SIG-M5 treated with dmso at 0.1 percent for 504 hours (cell line): ENCODE results near the gene UBQLNL.

Experiments
- DNase-seq: peaks from one replicate; lab custom pipeline; 2025; ENCODE audit not compliant: unreplicated experiment; lab: John Stamatoyannopoulos, UW

Gene UBQLNL

DNA sequence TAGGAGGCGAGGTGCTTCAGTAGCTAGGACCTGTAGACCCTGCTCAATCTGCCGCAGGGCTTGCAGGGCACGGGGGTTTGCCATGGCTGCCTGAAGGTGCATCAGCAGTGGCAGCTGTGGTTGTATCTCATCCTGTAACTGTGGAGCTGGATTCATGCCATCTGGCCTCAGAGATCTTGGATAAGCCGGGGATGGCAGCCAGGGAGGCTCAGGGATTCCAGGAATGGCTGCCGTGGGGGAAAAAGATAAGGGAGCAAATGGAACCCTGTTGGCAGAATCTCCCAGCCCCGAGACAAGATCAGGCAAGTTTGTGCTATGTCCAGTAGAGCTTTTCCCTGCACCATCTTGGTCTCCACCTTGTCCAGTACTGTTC, 8.6 kb downstream of the UBQLNL start:
- DNase-seq = no peak

DNA sequence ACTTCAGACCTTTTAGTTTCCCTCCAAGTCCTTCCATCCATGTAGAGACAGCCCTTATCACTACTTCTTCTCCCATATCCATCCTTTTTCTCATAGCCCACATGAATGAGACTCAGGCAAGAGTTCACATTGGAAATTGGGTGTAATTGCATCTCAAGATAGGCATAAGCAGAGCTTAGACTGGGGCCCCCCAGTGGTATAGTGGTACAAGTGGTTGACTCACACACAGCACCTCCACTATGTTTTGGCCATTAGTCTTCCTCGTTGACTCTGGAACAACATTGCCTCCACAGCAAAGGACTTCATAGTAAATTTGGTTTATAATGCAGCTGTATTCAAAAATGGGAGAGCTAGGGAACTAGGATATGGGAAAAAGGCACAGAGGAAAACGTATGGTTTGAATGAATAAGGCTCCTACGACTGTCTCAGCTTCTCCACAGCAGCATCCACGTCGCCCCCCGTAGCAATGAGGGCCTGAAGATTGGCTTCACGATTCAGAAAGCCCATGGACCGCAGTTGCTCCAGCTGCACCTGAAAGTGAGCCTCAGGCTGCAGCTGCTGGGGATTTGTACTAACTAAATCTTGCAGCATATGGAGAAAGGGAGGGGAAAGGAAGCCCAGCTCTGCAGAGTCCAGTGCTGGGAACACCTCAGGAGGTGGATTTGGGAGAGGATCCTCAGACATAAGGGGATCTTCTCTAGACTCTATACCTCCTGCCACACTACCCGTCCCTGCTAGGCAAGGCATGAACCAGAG, 9.1 kb downstream of the UBQLNL start:
- no peak for DNase-seq

DNA sequence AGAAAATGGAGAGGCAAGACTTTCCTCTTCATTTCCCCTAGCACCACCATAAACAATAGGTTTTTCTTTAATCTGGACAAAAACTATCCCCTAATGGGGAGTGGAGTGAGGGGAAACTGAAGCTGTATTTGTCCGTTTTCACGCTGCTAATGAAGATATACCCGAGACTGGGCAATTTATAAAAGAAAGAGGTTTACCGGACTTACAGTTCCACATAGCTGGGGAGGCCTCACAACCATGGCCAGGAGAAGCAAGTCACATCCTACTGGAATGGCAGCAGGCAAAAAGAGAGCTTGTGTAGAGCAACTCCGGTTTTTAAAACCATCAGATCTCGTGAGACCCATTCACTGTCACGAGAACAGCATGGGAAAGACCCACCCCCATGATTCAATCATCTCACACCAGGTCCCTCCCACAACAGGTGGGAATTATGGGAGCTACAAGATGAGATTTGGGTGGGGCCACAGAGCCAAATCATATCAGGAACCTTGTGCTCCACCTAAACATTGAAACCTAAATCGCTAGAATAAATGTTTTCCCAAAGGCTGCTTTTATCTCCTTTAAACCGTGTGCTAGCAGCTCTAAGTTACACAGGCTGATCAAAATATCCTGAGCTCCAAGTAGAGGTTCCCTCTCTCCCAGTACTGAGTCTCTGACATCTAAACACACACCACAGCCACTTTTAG, 11.0 kb downstream of the UBQLNL start:
- no peak for DNase-seq

DNA sequence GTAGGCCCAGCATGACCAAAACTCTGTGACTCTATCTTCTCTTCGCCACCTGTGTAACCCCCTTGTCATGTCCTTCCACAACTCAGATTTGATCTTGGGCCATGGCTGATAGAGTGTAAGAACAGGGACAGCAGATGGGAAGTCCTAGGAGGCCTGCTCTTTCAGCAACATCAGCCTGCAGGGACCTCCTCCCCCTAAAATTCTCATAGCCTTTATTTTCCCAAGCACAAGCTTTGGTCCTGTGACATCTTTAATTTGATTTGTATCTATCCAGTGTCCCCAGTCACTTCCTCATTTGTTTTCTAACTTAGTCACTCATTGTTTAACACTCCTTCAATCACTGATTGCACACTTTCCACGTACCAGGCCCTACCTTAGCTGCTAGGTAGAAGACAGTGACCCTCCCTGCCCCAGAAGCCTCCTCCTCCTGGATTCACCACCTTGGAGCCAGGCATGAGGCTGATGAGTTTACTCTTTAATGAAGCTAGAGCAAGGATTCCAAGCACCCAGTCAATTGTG, 12.0 kb downstream of the UBQLNL start:
- no peak for DNase-seq

DNA sequence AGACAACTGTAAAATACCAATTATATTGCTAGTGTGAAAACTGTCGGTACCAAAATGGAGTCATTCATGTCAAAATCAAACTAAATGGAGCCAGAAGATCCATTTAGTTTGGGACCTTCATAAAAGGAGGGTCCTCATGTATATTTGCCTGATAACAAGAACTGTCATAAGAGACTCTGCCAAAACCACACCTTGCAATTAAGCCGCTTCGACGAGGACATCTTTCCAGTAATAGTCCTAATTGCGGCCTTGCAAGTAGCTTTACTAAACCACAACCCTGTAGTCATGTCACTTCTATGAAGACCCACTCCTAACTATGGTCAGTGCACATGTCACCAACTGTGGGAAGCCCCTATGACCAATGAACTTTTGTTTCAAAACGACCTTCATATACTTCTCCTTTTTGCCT, 16.1 kb downstream of the UBQLNL start:
- DNase-seq = no peak

DNA sequence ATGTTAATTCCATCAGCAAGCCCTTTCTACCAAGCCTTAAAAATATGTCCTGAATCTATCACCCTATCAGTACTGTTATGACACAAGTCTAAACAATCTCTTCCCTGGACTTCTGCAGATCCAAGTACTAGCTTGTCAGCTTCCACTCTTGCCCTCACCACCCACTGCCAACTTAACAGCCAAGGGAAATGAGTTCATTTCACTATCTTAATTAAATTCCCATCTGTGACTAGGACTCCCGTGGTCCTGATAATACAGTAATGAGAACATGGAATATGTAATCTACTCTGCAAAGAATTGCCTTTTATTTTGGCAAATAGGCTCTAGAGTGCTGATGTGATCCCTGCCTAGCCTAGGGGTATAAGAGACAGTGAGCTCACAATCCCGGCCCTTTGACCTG, 16.8 kb downstream of the UBQLNL start:
- no peak for DNase-seq

DNA sequence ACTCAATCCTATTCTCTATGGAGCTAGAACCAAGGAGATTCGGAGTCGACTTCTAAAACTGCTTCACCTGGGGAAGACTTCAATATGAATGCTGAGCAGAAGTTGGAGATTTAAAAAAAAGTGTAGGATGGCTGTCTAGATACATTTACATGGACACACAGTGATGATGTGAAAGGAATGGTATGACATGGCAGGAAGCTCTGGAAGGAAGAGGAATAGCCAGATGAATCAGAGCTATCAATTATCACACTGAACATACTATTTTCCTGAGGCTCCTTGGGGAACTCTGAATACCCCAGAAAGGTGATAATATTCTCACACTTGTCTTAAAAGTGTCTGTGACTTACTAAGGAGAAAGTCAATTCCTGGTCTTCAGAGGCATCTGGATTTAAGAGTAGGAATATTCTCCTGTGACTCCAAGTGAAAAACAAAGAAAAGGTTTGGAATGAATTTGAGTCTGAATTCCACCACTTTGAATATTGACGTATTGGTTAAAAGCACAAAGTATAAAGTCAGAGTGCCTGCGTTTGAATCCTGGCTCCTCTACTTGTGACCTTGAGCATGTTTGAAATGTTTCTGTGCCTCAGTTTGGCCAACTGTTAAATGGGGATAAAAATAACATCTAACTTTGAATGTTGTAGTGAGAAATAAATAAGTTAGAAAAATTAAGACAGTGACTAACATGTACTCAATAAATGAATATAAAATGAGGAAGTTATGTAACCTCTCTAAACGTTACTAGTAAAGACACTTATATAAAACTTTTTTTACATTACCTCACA, 26.7 kb downstream of the UBQLNL start:
- DNase-seq = no peak

DNA sequence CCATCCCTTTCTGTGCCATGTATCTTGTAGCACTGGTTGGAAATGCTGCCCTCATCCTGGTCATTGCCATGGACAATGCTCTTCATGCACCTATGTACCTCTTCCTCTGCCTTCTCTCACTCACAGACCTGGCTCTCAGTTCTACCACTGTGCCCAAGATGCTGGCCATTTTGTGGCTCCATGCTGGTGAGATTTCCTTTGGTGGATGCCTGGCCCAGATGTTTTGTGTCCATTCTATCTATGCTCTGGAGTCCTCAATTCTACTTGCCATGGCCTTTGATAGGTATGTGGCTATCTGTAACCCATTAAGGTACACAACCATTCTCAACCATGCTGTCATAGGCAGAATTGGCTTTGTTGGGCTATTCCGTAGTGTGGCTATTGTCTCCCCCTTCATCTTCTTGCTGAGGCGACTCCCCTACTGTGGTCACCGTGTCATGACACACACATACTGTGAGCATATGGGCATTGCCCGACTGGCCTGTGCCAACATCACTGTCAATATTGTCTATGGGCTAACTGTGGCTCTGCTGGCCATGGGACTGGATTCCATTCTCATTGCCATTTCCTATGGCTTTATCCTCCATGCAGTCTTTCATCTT, 27.6 kb downstream of the UBQLNL start:
- no peak for DNase-seq

DNA sequence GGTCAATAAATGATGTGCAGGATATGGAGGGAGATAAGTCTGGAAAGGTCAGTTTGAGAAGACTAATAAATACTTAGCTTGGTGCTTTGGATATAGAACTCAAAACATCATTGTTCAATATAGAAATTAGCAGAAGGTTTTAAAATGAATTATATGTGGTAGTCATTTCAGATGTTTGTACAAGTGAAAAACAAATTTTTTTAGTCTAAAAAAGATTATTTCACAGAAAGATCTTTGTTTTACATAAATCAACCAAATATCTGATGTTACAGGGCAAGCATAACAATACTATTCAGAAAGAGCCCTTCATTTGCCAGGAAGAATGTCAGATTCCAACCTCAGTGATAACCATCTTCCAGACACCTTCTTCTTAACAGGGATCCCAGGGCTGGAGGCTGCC, 28.1 kb downstream of the UBQLNL start, which contains the start of gene OR52D1:
Gene OR52D1, plus strand, starts transcription at position 301 of the 400 bp plus-strand sequence. Its CDS starts 22 bp downstream, at position 323.
- DNase-seq = no peak

DNA sequence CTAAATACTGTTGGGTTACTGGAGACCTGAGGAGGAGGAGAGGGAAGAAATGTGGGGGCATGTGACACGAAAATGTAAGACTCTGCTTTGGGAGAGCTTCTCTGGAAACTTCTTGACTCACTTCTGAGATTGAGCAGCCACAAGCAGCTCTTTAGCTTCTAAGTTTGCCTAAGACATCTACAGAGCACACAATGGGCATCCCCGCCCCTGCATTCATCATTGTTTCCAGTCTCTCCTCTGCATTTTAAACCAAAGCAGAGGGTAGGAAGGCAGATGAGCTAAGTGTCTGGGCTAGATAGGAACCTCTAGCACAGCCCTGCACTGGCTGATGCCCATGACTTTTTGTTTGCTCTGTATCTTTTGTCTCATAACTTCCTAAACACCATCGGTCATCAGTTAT, 30.1 kb downstream of the UBQLNL start:
- no peak for DNase-seq

DNA sequence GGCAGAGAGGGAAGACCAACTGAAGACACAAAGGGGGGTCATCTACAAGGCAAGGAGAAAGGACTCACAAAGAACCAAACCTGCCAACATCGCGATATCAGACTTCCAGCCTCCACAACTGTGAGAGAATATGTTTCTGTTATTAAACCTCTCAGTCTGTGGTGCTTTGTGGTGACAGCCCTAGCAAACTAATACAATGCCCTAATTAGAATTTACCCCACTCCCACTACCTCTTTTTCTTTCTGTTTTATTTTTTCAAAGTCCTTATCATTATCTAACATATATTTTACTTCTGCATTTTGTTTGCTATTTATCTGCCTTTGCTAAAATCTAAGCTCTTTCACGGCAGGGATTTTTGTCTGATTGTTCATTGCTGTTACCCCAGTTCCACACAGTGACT, 30.5 kb downstream of the UBQLNL start:
- no peak for DNase-seq

DNA sequence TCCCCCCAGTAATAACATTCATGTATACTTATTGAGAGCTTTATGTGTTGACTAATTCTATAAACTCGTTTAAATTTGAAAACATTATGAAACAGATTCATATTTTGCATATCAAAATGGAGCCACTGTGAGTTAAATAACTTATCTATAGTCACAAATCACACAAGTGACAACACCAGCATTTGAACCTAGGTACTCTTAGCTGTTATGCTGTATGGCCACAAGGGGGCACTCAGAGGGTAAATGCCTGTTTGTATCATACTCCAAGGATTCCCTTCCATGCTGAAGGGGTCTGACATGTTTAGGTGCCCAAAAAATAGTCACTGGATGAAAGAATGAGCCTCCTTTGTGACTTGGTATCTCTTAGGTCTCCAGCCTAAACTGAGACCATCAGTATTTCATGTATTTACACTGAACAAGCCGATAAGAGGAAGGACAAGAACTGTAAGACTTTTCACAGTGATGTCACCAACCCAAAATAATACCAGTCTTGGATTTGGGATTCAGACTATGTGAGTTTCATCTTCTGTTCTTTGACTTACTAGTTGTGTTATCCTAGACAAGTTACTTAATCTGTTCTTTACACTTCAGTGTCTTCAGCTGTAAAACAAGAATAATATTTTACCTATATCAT, 40.2 kb downstream of the UBQLNL start:
- DNase-seq = peak; percentile 35

DNA sequence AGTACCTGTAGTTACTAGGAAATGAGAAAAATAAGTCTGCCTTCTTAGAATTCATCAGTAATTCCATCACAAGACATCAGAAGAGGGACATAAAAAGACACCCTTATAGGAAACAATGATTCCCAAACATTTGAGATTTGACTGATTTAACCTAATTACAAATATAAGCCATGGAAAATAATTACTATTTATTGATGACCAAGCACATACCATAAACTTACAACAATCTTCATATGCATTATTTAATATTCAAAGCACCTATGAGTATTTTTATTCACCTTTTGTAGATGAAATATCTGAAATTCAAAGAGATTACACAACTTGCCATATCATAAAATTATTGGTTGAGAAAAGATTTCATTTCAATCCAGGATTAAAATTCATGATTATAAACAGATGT, 42.6 kb downstream of the UBQLNL start:
- no peak for DNase-seq

DNA sequence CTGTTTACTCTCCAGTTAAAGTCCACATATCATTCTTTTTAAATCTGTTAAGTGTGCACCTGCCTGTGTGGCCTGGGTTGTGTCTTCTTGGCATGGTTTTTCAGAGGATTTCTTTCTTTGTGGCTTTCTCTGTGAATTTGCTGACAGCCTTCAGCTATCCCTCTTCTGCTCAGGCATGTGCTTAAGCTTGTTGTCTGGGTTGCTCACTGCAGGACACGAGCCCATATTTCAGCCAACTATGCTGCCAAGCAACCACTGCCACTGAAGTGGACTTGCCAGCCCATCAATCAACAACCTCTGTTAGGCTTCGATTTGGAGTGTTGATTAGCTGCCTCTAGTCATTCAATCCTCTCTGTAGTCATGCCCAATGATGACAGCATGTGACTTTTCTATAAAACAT, 49.0 kb downstream of the UBQLNL start:
- no peak for DNase-seq
